ENCODE results near the gene DLGAP4.

The DLGAP4 gene

GRCh38 chr20:36274181-36274841 is 31.8 kb upstream of the DLGAP4 start:
- no peak for DNase-seq

- no peak for DNase-seq
These were observed 31.1 kb upstream of the DLGAP4 start for GRCh38 chr20:36275011-36275410.

DNA sequence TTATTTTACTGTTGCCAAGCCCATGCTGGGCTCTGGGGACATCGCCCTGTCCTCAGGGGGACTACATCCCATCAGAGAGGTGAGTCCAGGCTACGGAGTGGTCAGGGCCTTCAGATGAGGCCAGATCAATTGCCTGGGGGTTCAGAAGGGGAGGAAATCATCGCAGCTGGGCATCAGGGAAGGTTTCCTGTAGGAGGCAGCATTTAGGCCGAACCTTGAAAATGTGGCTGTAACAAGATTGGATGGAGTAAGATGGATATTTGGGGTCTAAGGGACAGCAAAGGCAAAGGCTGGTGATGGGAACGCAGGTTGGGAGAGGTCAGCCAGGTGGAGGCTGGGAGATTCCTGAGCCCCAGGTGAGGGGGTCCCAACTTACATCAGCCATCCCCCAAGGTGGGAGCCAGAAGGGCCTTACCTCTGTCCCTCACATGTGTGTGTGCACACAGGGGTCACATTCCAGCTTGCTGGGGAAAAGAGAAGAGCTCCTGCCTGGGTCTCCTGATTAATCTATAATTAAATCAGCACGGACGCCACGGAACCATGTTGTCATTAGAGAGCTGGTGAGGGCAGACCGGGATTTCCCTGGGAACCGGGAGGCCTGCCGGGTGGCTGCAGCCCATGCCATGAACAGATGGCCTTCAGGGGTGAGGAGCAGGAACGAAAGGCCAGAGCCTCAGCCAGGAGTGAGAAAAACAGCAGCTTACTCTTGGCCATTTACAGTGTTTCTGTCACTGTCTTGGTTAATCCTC is 30.5 kb upstream of the DLGAP4 start:
- DNase-seq = no peak

DNA sequence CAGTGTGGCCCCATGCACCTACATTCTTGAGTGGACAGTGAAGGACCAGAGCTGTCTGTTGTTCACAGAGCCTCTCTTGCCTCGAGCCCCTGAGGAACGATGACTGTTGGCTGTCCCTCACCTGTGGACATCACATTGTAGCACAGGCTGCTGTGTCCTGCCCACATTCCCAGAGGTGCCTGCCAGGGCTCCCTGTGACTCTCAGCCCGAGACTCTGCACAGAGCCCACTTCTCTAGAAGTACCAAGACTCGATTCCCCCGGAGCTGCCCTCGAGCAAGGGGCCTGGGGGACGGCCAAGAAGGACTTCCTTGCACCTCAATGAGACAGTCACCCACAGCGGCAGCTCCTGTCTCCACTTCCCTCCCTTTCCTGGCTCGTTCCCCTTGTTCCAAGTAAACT is 28.6 kb upstream of the DLGAP4 start:
- no peak for DNase-seq

- no peak for DNase-seq
These were observed 26.8 kb upstream of the DLGAP4 start for GRCh38 chr20:36279362-36279761.

DNA sequence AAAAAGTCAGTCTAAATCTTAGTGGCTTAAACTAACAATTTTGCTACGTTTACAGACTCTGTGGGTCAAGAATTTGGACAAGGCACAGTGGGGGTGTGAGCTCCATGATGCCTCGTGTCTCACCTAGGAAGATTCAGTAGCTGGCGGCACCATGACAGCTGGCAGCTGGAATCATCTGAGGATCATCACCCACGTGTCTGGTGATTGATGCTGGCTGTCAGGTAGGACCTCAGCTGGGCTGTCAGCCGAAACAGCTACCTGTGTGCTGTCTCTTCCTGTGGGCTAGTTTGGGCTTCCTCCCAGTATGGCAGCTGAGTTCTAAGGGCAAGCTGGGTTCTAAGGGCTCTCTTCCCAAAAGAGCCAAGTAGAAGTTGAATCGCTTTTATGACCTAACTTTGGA is 26.4 kb upstream of the DLGAP4 start:
- DNase-seq = no peak

- DNase-seq = no peak
These were observed 24.3 kb upstream of the DLGAP4 start for GRCh38 chr20:36281785-36282380.

GRCh38 chr20:36284751-36285150 is 21.4 kb upstream of the DLGAP4 start:
- DNase-seq = no peak

DNA sequence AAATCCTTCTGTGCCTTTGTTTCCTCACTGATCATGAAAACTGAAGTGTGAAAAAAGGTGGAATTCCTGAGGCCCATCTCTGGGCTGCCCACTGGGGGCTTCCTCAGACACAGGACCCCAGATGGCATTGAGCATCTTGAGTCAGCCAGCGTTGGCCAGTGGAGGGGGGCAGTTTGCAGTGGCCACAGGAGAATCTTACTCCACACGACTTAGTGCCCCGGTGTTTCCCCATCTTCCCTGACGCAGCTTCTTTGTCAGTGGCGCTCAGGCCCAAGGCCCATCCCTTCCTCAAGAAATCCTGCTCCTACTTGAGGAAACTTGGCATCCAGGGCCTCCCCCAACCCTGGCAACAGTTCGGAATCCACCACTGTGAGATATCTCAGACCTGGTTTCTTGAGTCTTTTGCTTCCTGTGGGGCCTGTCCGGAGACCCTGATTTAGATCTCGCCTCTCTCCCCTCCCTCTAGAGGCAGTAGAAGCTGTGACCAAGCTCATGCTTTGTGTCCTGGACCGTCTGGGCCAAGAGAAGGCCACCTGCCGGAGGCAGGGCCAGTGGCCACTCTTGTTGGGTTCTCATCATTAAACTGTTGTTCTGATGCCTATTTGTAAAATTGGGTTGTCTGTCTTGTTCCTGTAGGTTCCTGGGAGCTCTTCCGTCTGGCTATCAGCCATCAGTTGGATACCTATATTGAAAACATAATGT is 20.2 kb upstream of the DLGAP4 start:
- DNase-seq = no peak

DNA sequence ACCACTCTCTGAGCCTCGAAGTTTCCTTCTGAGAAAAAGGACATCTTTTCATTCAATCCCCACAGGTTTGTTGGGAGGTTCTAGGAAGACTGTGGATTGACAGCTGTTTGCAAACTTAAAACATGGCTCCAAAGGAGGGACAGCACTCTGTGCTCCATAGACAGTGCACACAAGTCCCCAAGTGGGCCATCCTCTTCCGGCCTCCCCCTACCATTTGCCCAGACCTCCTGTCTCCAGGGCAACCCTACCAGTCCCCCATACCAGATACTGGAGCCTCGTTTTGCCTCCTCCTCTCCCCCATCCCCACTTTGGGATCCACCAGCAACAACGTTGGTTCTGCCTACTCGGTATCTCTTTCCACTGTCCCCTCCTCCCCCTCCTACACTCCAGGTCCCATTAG is 8.5 kb upstream of the DLGAP4 start:
- no peak for DNase-seq

- DNase-seq = no peak
These were observed 8.1 kb upstream of the DLGAP4 start for GRCh38 chr20:36298061-36298460.

DNA sequence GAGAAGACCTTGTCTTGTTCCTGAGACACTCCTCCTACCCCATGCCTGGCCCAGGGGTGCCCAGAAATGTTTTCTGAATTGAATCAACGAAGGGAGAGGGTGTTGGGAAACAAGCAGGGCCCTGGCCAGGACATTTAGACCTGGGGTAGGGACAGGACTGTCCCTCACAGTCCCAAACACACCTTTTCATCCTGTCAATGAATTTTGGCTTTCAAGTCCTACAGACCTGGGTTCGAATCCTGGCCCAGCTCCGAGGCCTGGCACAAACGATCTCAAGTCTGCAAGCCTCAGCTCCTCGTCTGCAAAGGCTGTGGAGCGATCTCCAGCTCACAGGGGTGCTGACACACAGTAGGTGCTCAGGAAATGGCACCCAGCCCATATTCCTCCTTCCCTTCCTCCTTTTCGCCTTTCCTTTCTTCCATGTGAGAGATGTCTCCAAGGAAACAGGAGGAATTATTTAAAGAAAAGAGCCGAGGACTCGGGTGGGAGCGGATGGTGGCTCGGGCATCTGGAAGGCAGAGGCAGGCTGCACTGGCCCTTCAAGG is 7.3 kb upstream of the DLGAP4 start:
- DNase-seq = no peak

- DNase-seq = no peak
These were observed 6.7 kb upstream of the DLGAP4 start for GRCh38 chr20:36299459-36299858.

DNA sequence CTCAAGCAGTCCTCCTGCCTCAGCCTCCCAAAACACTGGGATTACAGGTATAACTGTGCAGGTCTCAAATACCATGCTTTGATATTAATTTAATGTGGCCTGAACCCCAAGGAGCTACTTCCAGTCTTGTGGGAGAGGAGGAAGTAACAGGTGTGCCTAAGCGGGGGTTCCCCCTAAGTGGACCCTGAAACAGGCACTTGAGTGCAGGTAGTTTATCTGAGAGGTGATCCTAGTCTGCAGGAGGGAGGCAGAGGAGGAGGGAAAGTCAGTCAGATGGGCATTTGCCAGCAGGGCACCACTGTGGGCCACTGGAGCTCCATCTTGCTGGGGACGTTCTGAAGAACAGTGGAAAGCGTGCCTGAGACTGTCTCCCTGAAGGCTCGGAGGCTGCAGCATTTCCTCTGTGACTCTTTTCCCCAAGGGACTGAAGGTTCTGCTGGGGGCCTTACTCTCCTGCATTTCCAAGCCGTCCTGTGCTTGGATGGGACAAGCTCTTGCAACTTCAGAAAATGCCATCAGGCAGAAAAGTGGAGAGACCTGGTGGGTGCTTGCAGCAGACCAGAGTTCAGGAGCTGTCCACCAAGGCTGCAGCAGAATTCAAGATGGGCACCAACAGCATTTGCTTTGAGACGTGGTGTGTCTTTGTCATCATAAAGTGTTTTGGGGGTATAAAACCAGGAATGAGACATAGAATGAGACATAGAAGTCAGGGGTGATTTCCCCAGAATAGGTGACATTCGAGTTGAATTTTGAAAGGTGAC is 4.6 kb upstream of the DLGAP4 start:
- no peak for DNase-seq

GRCh38 chr20:36303020-36303595 is 3.0 kb upstream of the DLGAP4 start:
- DNase-seq = no peak

DNA sequence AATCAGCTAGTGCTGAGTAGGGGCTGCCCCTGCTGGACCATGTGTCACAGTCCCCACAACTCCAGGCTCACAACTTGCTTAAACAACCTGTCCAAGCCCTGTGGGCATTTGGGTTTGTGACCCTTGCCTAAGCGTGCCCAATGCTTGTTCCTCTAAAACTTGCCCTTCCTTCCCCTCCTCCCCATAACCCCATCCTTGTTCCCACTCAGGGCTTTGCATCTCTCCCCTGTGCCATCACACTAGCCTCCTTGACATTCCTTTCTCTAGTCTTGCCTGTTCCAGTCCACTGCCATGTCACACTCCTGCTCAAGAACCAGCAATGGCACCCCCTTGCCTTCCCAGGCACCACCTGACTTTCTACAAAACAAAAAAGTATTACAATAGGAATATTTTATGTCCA is 2.3 kb upstream of the DLGAP4 start:
- DNase-seq = no peak

DNA sequence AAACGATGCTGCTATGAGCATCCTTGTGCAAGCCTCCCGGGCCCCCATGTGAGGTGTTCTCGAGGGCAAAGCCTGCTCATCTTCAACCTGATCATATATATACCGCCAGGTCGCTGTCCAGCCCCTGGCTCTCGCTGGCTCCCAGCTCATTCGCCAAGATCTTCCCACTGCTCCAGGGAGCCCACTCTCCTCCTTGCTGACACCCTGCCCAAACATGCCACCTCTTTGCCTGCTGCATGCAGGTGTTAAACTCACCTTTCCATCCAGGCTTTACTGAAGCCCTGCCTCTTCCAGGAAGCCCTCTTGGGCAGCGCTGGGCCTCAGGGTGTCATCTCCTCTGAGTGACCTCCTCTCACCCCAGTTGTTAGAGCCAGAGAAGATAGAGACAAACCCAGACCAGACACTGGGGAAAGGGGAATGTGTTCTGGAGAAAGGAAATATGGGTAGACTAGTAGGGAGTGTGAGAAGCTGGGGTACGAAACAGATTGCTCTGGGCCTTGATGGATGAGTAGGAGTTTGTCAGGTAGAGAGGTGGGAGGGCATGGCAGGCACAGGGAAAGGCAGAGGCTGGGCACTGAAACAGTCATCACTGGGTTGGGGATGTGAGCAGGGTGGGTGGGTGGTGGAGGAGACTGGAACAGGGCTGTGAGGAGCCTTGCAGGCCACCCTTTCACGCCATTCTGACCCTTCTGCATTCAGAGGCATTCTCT is 1.2 kb upstream of the DLGAP4 start:
- DNase-seq = no peak

- DNase-seq = no peak
These were observed 643 bp downstream of the DLGAP4 start for GRCh38 chr20:36306553-36307411.

- DNase-seq = no peak
These were observed 1.5 kb downstream of the DLGAP4 start for GRCh38 chr20:36307412-36308325.
